ENCODE results near the gene LMF1.
"Not testable (repeated sequence)": the region's sequence is repeated elsewhere in the genome, so short reads cannot be mapped to it uniquely, and the experiment has no call there.

LMF1 gene

GRCh38 chr16:822909-823297, 147.9 kb downstream of the LMF1 start:
- no peak for DNase-seq (ENCODE audit: extremely low read depth, low read depth)
- H3K4me3 ChIP-seq (replicated peaks; ENCODE audit: low read depth, low read length): no peak overlapping the region

GRCh38 chr16:822174-822908, 148.4 kb downstream of the LMF1 start:
- H3K4me3 ChIP-seq (replicated peaks; ENCODE audit: low read depth, low read length): no peak overlapping the region
- no peak for TF ChIP-seq CTCF (IDR thresholded peaks at IDR 0.05; ENCODE audit: low read depth, low read length, missing control alignments)
- no peak for DNase-seq (ENCODE audit: extremely low read depth, low read depth)

More at GRCh38 chr16:822909-823297, 147.9 kb downstream of the LMF1 start:
- no peak for TF ChIP-seq CTCF (IDR thresholded peaks at IDR 0.05; ENCODE audit: low read depth, low read length, missing control alignments)

DNA sequence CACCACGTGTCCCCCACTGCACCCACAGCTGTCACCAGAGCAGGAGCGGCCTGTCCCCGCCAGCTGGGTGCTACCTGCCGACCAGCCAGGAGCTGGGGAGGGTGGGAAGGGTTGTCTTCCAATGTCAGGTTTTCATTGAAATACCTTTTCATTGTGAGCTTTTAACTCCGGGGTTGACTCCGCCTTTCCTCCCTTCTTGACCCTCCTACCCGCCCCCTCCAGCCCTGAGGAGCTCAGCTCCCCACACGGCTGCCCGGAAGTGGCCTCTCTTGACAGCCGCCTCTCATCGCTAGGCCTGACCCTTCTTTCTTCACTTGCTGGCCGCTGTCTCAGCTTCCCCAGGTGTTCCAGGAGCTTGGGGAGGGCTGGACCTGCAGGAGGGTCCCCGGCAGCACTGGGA, 149.0 kb downstream of the LMF1 start:
- TF ChIP-seq CTCF (IDR thresholded peaks at IDR 0.05; ENCODE audit: low read depth, low read length, missing control alignments): no peak
- no peak for DNase-seq (ENCODE audit: extremely low read depth, low read depth)
- no peak overlapping the region for H3K4me3 ChIP-seq (replicated peaks; ENCODE audit: low read depth, low read length)

DNA sequence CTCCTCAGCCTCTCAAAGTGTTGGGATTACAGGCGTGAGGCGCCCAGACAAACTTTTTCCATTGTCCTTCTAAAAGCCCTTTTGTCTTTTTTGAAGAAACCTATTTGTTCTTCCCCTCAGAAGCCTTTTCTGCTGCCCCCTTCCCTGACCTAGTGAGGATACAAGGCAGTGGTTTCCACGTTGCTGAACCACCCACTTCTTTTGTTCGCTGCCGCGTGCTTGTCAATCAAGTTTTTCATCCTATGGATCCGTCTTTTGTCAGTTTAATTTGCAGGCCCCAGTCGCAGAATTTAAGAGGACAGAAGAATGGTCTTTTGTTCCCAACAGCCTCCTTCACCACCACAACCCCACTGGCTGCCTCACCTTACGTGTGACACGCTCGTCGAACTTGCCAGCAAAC, 150.0 kb downstream of the LMF1 start:
- DNase-seq (ENCODE audit: extremely low read depth, low read depth): no peak
- no peak for TF ChIP-seq CTCF (IDR thresholded peaks at IDR 0.05; ENCODE audit: low read depth, low read length, missing control alignments)
- no peak overlapping the region for H3K4me3 ChIP-seq (replicated peaks; ENCODE audit: low read depth, low read length)

DNA sequence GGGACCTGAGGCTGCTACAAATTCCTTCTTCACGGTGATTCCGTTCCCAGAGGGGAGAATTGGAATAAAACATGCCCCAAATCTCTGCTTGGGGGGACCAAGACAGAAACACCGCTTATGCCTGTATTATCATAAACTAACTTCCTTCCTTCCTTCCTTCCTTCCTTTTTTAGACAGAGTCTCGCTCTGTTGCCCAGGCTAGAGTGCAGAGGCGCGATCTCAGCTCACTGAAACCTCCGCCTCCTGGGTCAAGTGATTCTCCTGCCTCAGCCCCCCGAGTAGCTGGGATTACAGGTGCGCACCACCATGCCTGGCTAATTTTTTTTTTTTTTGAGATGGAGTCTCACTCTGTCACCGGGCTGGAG, 150.8 kb downstream of the LMF1 start:
- H3K4me3 ChIP-seq (replicated peaks; ENCODE audit: low read depth, low read length): not testable (repeated sequence)

GRCh38 chr16:819336-820043, 151.3 kb downstream of the LMF1 start:
- no peak overlapping the region for H3K4me3 ChIP-seq (replicated peaks; ENCODE audit: low read depth, low read length)

More for the DNA sequence above, 150.8 kb downstream of the LMF1 start:
- DNase-seq (ENCODE audit: extremely low read depth, low read depth): not testable (repeated sequence)

More at GRCh38 chr16:819336-820043, 151.3 kb downstream of the LMF1 start:
- no peak for TF ChIP-seq CTCF (IDR thresholded peaks at IDR 0.05; ENCODE audit: low read depth, low read length, missing control alignments)
- no peak for DNase-seq (ENCODE audit: extremely low read depth, low read depth)

All from HFF-Myc (cell line).